CD14-positive monocyte (primary cell): ENCODE data around the gene CIP2A. TPM values are rescaled to one million over a fixed set of nuclear protein-coding genes. Genes with fewer than 3 reads are reported as not detected.

Source experiments
- DNase-seq, 3 donors: peaks; one replicate each; pipeline ENCODE4 v3.0.0-alpha.2; 2011 to 2022
- H2AFZ ChIP-seq: 2 replicates; pipeline ENCODE4 v1.6.0; 2012; ENCODE audit warnings: mild to moderate bottlenecking, low read depth, low read length, inconsistent platforms; ENCODE audit not compliant: insufficient read depth, poor library complexity, severe bottlenecking
- H3K27ac ChIP-seq, 2 donors: 1 replicate in 1 of 2; 2 replicates in 1 of 2; pipeline ENCODE4 v1.5.1; 2012 to 2013; ENCODE audit warnings: low read length in 2 of 2, control low read depth in 1 of 2, inconsistent platforms in 1 of 2, low read depth in 1 of 2, mild to moderate bottlenecking in 1 of 2
- H3K27me3 ChIP-seq, 2 donors: one replicate each; pipeline versions ENCODE4 v1.6.0 to v1.6.1; 2011 to 2013; ENCODE audit warnings: low read length in 2 of 2; ENCODE audit not compliant: control insufficient read depth in 2 of 2, insufficient read depth in 2 of 2
- H3K36me3 ChIP-seq, 2 donors: replicated peaks in 1 of 2; 1 replicate in 1 of 2; 2 replicates in 1 of 2; pipeline versions ENCODE4 v1.5.1 to v1.6.1; 2012 to 2013; ENCODE audit warnings: low read length in 2 of 2, control low read depth in 1 of 2, inconsistent platforms in 1 of 2, mild to moderate bottlenecking in 1 of 2; ENCODE audit not compliant: insufficient read depth in 2 of 2, control insufficient read depth in 1 of 2
- H3K4me1 ChIP-seq, 2 donors: 1 replicate in 1 of 2; 2 replicates in 1 of 2; pipeline versions ENCODE4 v1.5.1 to v1.6.1; 2012 to 2013; ENCODE audit warnings: low read length in 2 of 2, control low read depth in 1 of 2, inconsistent platforms in 1 of 2, mild to moderate bottlenecking in 1 of 2, moderate library complexity in 1 of 2; ENCODE audit not compliant: insufficient read depth in 2 of 2, control insufficient read depth in 1 of 2
- H3K4me2 ChIP-seq: replicated peaks from 2 replicates; pipeline ENCODE3; 2012; ENCODE audit warnings: low read length, moderate library complexity, mild to moderate bottlenecking; ENCODE audit not compliant: poor library complexity, severe bottlenecking; ENCODE audit errors: extremely low read depth
- H3K4me3 ChIP-seq, 3 experiments: fragments of 200-600 bp in 1 of 3; sonication (generic) in 1 of 3; replicated peaks in 1 of 3; 1 replicate in 2 of 3; 2 replicates in 1 of 3; pipeline ENCODE4 v1.5.1; 2011 to 2013; ENCODE audit warnings: low read length in 3 of 3, mild to moderate bottlenecking in 3 of 3, control low read depth in 2 of 3, low read depth in 2 of 3, inconsistent platforms in 1 of 3, moderate library complexity in 1 of 3
- H3K79me2 ChIP-seq: 2 replicates; pipeline ENCODE4 v1.6.0; 2012; ENCODE audit warnings: mild to moderate bottlenecking, control low read depth, inconsistent platforms, low read length, moderate library complexity; ENCODE audit not compliant: insufficient read depth
- H3K9ac ChIP-seq: 2 replicates; pipeline ENCODE4 v1.6.0; 2017; ENCODE audit warnings: low read length, mild to moderate bottlenecking; ENCODE audit not compliant: insufficient read depth, poor library complexity, severe bottlenecking
- H3K9me3 ChIP-seq, 2 donors: replicated peaks in 1 of 2; 1 replicate in 1 of 2; 2 replicates in 1 of 2; pipeline versions ENCODE4 v1.5.1 to v1.6.1; 2012 to 2013; ENCODE audit warnings: low read length in 2 of 2, control low read depth in 1 of 2; ENCODE audit not compliant: control insufficient read depth in 1 of 2, insufficient read depth in 1 of 2
- H4K20me1 ChIP-seq: 2 replicates; pipeline ENCODE4 v1.6.0; 2012; ENCODE audit warnings: mild to moderate bottlenecking, low read length, control low read depth, moderate library complexity; ENCODE audit not compliant: insufficient read depth
- H3K27ac Mint-ChIP-seq, 7 donors: one replicate each; pipeline ENCODE4 v1.8.0; 2020; ENCODE audit warnings: mild to moderate bottlenecking in 7 of 7, mixed read lengths in 7 of 7, moderate library complexity in 6 of 7, inconsistent platforms in 2 of 7
- H3K27me3 Mint-ChIP-seq, 3 donors: one replicate each; pipeline ENCODE4 v1.8.0; 2021 to 2022; ENCODE audit warnings: low read depth in 3 of 3, mild to moderate bottlenecking in 3 of 3, mixed read lengths in 3 of 3, moderate library complexity in 3 of 3, inconsistent platforms in 1 of 3
- H3K36me3 Mint-ChIP-seq, 2 donors: one replicate each; pipeline ENCODE4 v1.8.0; 2020; ENCODE audit warnings: mixed read lengths in 2 of 2, inconsistent platforms in 1 of 2, mild to moderate bottlenecking in 1 of 2
- H3K4me1 Mint-ChIP-seq: one replicate; pipeline ENCODE4 v1.8.0; 2020; ENCODE audit warnings: mild to moderate bottlenecking, mixed read lengths
- H3K4me3 Mint-ChIP-seq, 2 donors: one replicate each; pipeline ENCODE4 v1.8.0; 2020; ENCODE audit warnings: mild to moderate bottlenecking in 2 of 2, mixed read lengths in 2 of 2, moderate library complexity in 1 of 2
- H3K9me3 Mint-ChIP-seq, 7 donors: one replicate each; pipeline ENCODE4 v1.8.0; 2020 to 2022; ENCODE audit warnings: mixed read lengths in 7 of 7, mild to moderate bottlenecking in 6 of 7, moderate library complexity in 6 of 7, inconsistent platforms in 2 of 7
- WGBS: methylation state at CpG from one replicate; pipeline ENCODE4 v1.1.5; 2013; ENCODE audit warnings: missing lambda C conversion rate; ENCODE audit not compliant: insufficient coverage; 5-methylcytosine and 5-hydroxymethylcytosine counted together
- intact Hi-C, 2 donors: fragments of 100-400 bp; cut with micrococcal nuclease; formaldehyde crosslinking; loops; one replicate each; pipeline versions ENCODE4 v1.15.0 to v1.15.1; 2023
- polyA plus RNA-seq, 3 donors: library from polyadenylated mRNA; depleted of rRNA in 1 of 3; unstranded in 2 of 3; stranded (reverse) in 1 of 3; fragments of 300-500 nt in 2 of 3; fragments of >200 nt in 1 of 3; fragmentation: Illumina TruSeq in 2 of 3; gene quantifications; 1 replicate in 2 of 3; 2 replicates in 1 of 3; pipeline ENCODE4 v1.2.3, GENCODE V29; 2012 to 2021
- TF ChIP-seq, protein P1 (sequence below): fragments of 200-600 bp; IDR thresholded peaks from one replicate; pipeline ENCODE4 v1.8.0; 2022; ENCODE audit warnings: antibody characterized with exemption, mild to moderate bottlenecking

Gene CIP2A
- polyA plus RNA-seq, 3 donors: 0.57 to 5.0 (median 1.3) TPM

DNA sequence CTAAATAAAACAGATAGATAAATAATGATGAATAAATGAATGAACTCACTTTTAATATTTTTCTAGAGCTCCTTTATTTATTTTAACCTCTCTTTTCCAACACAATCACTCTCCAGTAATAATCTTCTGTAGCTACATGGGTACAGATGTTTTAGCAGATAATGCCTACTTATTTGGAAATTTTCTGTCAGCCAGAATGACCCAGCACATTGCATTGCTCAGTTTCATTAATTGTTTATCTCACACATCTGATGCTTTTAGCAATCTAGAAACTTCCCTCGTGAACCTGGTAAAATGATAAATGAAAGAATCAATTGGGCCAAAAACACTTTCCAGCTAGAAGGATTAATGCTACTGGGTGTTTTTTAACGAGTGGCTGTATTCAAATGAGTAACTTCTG is 64.0 kb downstream of the CIP2A start:
- no peaks in the 10 kb centered on the region for H3K36me3 Mint-ChIP-seq
- Histone ChIP-seq H3K36me3 (no peaks in the 10 kb centered on the region), H3K4me2 (no peak overlapping the region), H3K27me3 (no peaks in the 10 kb centered on the region), H2AFZ (no peak overlapping the region), H3K4me1 (peaks cover 15 to 18% of the 10 kb centered on the region in 2 donors), H3K79me2 (no peaks in the 10 kb centered on the region), H3K9me3 (no peaks in the 10 kb centered on the region), H3K27ac (no peak overlapping the region), H3K4me3 (no peak overlapping the region), H4K20me1 (no peaks in the 10 kb centered on the region), H3K9ac (no peak overlapping the region)
- WGBS: no CpG with 5 or more reads among the region's 2 CpGs
- no peak overlapping the region for H3K4me3 Mint-ChIP-seq
- TF ChIP-seq, protein P1, sequence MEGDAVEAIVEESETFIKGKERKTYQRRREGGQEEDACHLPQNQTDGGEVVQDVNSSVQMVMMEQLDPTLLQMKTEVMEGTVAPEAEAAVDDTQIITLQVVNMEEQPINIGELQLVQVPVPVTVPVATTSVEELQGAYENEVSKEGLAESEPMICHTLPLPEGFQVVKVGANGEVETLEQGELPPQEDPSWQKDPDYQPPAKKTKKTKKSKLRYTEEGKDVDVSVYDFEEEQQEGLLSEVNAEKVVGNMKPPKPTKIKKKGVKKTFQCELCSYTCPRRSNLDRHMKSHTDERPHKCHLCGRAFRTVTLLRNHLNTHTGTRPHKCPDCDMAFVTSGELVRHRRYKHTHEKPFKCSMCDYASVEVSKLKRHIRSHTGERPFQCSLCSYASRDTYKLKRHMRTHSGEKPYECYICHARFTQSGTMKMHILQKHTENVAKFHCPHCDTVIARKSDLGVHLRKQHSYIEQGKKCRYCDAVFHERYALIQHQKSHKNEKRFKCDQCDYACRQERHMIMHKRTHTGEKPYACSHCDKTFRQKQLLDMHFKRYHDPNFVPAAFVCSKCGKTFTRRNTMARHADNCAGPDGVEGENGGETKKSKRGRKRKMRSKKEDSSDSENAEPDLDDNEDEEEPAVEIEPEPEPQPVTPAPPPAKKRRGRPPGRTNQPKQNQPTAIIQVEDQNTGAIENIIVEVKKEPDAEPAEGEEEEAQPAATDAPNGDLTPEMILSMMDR: no peak
- H3K27me3 Mint-ChIP-seq: peaks cover 0 to 2% (median 0%) of the 10 kb centered on the region in 3 donors
- H3K27ac Mint-ChIP-seq: no peak overlapping the region
- DNase-seq: no peak
- H3K9me3 Mint-ChIP-seq: no peaks in the 10 kb centered on the region
- H3K4me1 Mint-ChIP-seq: peaks cover 16% of the 10 kb centered on the region
- intact Hi-C loops: no loop called here

DNA sequence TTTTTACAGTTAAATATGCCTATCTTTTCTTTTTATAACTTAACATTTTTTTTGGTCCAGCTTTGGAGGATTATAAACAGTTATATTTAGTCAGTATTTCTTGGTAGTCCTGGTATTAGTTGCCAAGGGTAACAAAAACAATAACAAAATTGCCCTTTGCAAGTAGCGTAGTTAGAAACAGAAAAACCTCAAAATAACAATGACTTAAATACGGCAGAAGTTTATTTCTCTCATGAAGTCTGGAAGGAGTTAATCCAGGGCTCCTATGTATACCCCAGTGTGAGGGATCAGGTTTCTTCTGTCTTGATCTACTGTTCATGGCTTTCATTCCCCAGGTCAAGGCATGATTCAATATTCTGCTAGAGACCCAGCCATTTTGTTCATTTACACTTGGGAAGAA is 64.7 kb downstream of the CIP2A start:
- Mint-ChIP-seq H3K4me3 (no peak overlapping the region), H3K36me3 (no peaks in the 10 kb centered on the region), H3K27ac (no peak overlapping the region), H3K4me1 (peaks cover 16% of the 10 kb centered on the region), H3K9me3 (no peaks in the 10 kb centered on the region), H3K27me3 (peaks cover 0 to 2% (median 0%) of the 10 kb centered on the region in 3 donors)
- TF ChIP-seq, protein P1: no peak
- no peak overlapping the region for H3K27ac ChIP-seq
- no peaks in the 10 kb centered on the region for H4K20me1 ChIP-seq
- H3K4me2 ChIP-seq: no peak overlapping the region
- no peaks in the 10 kb centered on the region for H3K79me2 ChIP-seq
- no peak overlapping the region for H2AFZ ChIP-seq
- H3K9me3 ChIP-seq: no peaks in the 10 kb centered on the region
- WGBS: no CpG with 5 or more reads among the region's 2 CpGs
- H3K36me3 ChIP-seq: no peaks in the 10 kb centered on the region
- no peaks in the 10 kb centered on the region for H3K27me3 ChIP-seq
- peaks cover 15 to 18% of the 10 kb centered on the region in 2 donors for H3K4me1 ChIP-seq
- intact Hi-C loops: no loop called here
- H3K9ac ChIP-seq: no peak overlapping the region
- H3K4me3 ChIP-seq: no peak overlapping the region
- no peak for DNase-seq
